SW 1271 (cell line): ENCODE measurements around the gene IKBIP.
"Not testable (repeated sequence)": the region's sequence is repeated elsewhere in the genome, so short reads cannot be mapped to it uniquely, and the experiment has no call there.

Experiments used
- DNase-seq, 2 experiments: peaks; one replicate each; lab custom pipeline; 2025; lab: John Stamatoyannopoulos, UW

The IKBIP gene

DNA sequence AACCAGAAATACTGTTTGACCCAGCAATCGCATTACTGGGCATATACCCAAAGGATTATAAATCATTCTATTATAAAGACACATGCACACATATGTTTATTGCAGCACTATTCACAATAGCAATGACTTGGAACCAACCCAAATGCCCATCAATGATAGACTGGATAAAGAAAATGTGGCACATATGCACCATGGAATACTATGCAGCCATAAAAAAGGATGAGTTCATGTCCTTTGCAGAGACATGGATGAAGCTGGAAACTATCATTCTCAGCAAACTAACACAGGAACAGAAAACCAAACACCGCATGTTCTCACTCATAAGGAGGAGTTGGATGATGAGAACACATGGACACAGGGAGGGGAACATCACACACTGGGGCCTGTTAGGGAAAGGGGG lies 67.8 kb downstream of the IKBIP start:
- not testable (repeated sequence) for DNase-seq

DNA sequence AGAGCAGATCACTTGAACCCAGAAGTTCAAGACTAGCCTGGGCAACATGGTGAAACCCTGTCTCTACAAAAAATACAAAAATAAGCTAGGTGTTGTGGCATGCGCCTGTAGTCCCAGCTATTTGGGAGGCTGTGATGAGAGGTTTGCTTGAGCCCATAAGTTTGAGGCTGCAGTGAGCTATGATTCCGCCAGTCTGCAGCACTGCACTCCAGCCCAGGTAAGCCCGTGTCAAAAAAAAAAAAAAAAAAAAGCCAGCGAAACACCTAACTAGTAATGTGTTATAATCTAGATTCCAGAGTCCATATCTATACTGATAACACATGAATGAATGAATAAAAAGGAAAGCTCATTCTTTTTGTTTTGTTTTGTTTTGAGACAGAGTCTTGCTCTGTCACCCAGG lies 69.6 kb downstream of the IKBIP start:
- DNase-seq: no peak
